Ramos (cell line): ENCODE results near the gene LIMS1.
"Not testable (repeated sequence)": the region's sequence is repeated elsewhere in the genome, so short reads cannot be mapped to it uniquely, and the experiment has no call there.

ENCODE experiments used
- in situ Hi-C: fragments of 300-500 bp; cut with MboI; formaldehyde crosslinking; loops from one replicate; pipeline ENCODE4 v1.14.3; 2022; ENCODE audit warnings: low sequenced_read_pairs; ENCODE audit not compliant: unreplicated experiment

The LIMS1 gene

DNA sequence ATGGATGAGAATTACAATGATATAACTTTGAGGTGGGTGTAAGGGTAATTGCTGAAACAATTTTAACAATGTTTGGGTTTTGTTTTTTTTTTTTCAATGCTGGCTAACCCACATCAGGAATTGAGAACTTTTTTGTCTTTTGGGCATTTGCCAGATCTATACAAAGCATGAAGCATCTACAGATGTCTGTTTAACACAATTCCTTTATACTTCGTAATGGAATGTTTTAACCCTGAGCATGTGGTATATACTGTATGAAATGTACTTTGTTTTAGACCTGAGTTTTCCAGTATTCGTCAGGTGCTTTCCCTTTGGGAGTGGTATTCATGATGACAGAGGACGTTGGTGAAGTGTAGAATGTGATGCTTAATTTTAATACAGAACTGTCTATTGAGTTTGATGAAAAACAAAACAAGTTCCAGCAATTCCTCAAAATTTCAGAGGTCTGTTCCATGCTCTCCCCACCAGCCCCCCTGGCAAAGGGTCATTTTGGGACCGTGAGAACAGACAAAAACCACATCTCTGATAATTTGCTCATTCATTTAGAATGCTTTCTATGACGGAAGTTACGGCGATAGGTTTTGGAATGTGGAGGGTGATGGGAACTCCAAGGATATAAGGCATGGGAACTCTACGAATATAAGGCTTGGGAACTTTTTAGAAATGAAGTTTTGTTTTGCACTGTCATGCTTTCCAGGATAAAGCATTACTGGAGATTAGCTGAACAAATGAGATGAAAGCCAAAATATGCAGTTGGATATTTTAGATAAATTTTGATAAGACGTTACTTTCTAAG lies 14.1 kb downstream of the LIMS1 start:
- in situ Hi-C loops: no loop called here

DNA sequence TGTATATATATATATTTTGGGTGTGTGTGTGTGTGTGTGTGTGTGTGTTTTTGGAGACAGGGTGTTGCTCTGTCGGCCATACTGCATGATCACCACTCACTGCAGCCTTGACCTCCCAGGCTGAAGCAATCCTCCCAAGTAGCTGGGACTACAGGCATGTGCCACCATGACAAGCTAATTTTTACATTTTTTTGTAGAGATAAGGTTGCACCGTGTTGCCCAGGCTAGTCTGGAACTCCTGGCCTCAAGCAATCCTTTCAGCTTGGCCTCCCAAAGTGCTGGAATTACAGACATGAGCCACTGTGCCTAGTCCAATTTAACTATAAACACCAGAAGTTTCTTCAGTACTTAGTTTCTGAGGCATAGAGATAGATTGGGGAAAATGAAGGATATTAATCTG lies 18.3 kb downstream of the LIMS1 start:
- in situ Hi-C loops: no loop called here

DNA sequence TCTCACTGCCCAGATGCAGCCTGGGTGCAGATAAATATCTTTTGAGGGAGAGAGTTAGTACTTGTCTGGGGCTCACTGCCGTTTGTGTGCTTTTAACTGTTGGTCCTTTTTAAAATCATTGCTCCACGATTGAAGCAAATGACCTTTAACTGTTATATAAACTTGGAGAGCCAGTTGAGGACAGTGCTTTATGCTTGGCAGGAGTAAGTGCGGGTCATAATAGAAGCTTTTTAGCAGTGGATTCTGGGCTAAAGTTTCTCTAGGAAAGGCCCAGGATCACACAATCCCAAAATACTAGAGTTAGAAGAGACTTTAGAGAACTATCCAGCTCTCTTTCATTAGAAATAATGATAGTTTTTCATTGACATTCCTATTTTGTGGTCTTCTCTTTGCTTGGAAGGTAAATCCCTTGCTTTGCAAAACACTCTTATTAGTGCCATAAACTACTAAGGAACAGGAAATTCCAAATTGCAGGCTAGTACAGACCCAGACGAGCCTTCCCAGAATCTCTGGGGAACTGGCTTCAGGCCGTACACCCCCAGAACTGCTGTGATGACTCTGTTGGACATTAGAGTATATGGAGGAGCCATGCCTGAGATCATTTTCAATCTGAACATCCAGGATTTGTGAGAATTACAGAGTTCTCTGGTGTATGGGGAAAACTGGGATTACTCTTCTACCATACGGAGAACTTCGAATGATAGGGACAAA lies 19.1 kb downstream of the LIMS1 start:
- in situ Hi-C loops: no loop called here

DNA sequence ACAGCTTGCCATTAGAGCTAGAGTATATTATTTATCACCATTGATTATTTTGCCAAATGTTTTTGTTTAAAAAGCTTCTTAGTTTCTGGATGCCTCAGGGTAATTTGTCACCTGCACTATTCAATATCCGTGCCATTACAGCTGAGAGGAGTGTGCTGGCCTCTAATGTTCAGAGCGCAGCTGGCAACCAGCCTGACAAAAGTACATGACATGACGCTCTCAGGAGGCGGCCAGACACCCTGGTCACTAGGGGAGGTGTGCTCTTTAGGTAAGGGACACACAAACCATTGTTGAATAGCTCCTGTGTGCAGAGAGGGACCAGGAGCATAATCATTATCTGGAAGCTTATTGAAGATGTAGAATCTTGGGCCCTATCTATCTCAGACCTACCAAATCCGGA lies 20.3 kb downstream of the LIMS1 start:
- in situ Hi-C loops: no loop called here

DNA sequence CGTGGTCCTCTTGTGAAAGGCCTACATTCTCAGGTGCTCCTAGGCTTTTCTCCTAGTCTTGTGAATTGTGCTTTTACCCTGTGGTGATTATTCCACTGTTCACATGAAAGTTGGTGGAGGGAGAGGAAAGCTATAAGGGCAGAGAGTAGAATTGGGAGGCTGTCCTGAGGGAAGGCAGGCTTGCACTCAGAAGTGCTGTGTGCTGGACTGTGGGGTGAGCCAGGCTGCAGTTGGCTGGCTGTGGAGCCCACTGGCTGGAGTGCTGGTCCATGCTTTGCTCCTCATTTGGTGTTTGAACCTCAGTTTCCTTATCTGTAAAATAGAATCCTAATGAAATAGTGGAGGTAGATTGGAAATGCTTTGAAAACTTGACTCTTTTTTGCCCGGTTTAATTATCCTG lies 21.3 kb downstream of the LIMS1 start:
- in situ Hi-C loops: no loop called here

DNA sequence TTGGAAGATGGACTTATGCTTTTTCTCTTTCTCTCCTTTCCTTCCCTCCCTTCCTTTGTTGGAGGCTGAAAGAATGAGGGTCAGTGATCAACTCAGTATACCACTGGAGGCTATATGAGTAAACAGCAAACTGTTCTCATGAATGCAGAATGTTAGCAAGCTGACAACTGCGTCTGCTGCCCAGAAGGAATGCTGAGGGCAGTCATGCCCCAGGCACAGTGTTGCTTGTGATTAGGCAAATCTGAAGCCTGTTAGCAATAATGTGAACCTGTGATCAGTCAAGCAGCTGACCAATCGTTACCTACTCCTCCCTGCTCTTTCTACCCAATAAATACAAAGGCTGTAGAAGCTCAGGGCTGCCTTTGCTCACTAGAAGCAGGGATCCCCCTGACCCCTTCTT lies 22.3 kb downstream of the LIMS1 start:
- in situ Hi-C loops: not testable (repeated sequence)

DNA sequence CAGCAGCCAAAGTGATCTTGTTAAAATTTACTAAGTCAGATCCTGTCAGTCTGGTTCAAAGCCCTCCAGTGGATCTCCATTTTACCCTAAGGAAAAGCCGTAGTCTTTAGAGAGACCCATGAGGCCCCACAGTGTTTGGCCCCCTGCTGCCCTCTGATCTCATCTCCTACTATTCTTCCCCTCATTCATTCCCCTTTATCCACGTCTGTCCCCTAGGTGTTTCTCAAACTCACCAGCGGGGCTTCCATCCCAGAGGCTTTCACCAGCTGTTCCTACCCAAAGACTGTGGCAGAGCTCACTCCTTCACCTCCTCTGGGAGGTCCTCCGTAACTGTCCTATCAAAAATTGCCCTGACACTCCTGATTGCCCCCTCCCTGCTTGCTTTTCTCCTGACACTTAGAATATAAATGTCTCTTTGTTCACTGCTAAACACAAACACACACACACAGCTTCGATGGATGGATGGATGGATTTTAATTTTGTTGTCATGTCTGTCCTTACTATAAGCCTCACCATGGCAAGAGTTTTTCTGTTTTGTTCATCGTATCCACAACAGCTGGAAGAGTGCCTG lies 26.1 kb downstream of the LIMS1 start:
- in situ Hi-C loops: no loop called here

DNA sequence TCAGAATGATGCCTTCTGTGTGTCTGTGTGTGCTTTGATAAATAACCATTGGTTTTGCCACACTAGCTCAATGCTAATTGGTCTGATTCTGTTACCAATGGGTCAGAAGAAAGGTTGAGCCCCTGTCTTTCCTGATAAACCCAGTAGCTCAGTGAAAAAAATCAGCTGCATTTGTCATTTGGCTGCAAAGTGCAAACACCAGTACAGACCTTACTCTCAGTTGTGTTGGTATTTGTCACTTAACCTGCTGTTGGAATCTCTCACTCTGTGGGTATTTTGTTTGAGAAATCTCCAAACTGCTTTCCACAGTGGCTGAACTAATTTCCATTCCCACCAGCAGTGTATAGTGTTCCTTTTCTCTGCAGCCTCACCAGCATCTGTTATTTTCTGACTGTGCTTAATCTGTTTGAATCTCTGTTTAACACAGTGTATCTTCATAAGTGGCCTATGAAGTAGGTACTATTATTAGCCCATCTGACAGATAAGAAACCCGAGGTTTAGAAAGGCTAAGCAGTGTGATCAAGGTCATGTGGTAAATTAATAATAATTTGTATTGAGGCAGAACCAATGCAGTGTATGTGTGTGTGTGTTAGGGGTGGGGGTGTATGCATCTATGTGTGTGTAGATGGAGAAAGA lies 26.7 kb downstream of the LIMS1 start:
- in situ Hi-C loops: no loop called here

DNA sequence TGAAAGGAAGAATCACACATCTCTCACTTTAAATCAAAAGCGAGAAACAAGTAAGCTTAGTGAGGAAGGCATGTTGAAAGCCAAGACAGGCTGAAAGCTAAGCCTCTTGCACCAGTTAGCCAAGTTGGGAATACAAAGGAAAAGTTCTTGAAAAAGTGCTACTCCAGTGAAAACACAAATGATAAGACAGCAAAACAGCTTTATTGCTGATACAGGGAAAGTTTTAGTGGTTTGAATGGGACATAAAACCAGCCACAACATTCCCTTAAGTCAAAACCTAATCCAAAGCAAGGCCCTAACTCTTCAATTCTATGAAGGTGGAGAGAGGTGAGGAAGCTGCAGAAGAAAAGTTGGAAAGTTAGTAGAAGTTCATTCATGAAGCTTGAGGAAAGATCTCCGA lies 28.0 kb downstream of the LIMS1 start:
- in situ Hi-C loops: no loop called here

DNA sequence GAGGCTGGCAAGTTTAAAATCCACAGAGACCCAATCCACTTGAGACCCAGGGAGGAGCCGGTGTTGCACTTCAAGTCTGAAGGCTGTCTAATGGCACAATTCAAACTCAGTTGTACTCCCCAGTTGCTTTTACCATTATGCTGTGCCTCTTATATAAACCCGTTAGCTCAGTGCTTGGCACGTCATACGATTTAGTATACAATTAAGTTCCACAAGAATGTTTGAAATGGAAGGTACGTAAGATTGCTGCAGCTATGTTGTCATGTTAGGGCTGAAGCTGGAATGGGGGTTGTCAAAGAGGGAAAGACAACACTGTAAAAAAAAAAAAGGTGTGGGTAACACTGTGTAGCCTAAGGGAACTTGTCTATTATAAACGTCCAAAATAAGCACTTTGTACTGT lies 30.2 kb downstream of the LIMS1 start:
- in situ Hi-C loops: no loop called here

DNA sequence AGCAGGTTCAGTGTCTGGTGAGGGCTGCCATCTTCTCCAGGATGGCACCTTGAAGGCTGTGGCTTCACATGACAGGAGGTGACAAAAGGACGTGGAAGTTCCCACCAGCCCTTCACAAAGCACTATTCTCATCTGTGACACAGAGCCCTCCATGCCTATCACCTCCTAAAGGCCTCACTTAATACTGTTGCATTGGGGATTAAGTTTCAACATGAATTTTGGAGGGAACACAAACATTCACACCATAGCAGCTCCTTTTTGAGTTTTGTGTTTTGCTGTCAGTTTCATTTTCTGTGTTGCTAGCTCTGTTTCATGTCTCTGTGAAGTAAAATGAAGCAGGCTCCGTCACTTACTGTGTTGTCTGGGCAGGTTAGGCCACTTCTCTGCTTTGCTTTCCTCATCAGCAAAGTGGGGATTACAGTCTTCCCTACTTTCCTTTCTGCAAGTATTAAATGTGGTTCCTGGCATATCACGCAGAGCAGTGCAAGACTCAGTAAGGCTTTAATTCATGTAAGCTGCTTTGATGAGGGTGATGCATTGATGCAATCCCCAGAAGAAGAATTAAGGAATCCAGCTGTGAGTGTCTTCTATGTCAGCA lies 31.6 kb downstream of the LIMS1 start:
- in situ Hi-C loops: no loop called here

DNA sequence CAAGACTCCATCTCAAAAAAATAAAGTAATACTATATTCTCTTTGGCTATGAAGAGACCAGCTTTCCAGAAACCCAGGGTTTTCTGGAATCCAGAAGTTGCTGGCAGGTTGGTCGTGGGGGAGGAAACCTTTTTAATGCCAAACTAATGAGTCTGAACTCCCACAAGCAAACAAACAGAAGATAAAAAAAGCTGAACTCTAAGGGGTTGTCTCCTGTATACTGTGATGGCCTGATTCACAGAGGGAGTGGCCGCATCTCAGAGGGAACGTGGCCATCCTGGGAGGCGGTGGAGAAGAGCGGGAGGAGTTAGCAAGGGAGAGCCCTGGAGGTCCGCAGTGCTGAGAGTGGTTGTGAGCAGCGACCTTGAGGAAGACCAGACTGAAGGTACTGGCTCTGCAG lies 36.1 kb downstream of the LIMS1 start:
- in situ Hi-C loops: no loop called here

DNA sequence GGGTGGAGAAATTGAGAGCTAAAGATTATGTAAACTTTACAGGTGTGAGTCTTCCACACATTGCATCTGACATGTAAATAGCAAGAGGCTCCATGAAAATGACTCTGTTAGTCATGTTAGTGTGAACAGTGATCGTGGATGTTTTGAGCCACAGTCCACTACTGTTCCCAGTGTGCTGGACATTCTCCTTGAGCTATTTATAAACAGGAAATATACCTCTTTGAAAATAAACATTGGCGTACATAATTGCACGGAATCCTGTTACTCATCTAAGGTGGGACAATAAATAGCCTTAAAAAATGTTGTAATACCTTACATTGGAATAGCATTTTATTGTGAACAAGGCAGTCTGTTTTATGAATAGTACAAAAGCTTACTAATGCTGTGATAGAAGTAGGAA lies 37.0 kb downstream of the LIMS1 start:
- in situ Hi-C loops: no loop called here

DNA sequence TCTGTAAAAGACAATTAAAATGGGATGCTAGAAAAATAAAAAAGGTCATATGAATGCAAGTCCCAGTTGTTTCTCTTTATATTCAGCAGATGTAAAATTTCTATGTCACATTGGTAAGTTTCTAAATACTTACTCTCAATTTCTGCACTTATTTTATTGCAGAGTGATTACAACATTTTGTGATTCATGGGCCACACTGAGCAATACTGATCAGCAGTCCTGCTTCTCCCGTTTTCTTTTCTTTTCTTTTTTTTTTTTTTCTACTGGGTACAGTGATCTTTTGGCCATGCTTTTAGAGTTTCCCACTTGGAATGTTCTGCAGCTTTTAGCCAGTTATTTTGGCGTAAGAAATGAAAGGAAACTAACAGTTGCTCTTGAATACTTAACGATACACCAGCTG lies 38.8 kb downstream of the LIMS1 start:
- in situ Hi-C loops: no loop called here

DNA sequence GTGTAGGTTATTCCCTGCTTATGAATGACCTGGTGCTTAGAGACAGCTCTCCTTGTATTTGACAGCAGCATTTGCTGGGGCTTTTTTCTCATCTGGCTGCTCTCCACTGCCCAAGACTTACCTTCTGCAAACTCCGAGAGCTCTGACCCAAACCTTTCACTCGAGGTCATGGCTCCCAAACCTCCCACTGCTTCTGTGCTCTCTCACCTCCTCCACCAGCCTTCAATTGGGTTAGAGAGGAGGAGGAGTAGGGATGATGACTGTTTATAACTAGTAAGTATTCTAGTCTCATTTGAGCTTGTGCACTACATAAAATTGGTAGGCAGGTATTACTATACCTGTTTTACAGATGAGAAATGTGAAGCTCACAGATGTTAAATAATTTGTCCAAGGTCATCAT lies 40.1 kb downstream of the LIMS1 start:
- in situ Hi-C loops: no loop called here

DNA sequence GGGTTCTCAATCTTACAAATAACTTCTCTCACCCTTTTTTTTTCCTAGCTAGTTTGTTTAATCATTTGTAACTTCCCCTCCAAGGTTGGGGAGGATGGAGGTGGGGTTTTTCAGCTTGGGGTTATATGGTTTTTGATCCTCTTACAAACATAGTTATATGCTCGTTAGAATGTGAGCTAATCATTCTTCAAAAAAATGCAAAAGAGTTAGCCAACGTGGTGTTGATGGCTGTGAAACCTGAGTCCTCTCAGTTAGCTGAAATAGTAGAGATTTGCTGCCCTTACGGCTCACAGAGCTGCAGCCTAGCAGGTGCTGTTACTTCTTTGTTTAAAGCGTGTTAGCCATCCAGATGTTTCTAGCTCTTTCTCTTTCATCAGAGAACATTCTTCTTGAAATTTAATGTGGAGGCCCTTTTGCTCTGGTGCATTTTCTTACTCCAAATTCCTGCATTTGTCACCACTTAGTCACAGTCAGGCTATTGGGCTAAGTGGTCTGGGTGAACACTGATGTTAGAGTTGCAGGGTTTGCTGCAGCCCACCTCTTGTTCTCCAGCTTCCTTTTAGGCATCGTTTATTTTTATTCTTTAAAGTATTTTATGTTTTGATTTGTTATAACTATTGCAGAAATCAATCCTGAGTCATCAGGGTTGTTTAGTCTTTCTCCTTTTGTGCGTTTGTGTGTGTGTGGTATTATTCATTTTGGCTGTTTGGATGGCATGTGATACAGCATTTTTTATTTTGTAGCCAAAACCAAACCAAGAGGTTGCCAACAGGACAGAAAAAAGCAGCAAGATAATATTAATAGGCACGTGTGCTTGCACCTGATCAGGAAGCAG lies 41.1 kb downstream of the LIMS1 start:
- in situ Hi-C loops: loop anchor here (25.0 kb wide), 1 partner anchor 638 kb away; no protein-coding TSS in a partner anchor

DNA sequence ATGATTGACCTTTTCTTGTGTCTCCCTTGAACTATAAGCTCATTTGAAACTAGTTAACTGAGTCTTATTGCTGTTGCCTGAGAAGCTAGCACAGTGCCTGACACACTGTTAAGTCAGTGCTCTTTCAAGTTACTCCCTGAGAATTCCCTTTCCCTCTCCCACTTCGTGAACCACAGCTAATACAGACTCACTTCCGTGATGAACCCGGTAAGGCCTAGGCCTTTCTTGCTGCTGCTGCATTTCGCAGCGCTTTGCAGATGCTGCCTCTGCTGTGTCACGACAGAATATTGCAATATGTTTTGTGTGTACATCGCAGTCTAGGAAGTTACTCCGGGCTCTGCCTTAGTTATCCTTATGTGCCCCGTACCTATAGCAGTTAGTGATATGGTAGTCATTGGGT lies 42.8 kb downstream of the LIMS1 start:
- in situ Hi-C loops: loop anchor here (25.0 kb wide), 1 partner anchor 640 kb away; no protein-coding TSS in a partner anchor

DNA sequence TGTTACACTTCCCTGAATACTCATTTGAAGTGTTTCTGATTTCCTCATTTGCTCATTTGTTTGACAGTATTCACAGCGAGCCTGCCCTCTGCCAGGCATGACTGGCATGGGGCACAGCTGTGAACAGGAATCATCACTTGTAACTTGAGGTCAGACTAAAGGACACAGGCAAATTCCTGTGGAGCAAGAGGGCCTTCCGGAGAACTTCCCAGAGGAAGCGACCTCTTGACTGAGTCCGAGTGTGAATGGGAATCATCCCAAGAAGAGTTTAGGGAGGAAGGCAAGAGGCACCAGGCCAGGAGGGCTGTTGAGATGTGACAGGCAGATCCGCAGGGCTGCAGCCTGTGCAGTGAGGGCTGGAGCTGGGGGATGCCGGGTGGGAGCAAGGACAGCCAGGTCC lies 45.4 kb downstream of the LIMS1 start:
- in situ Hi-C loops: loop anchor here (25.0 kb wide), 1 partner anchor 642 kb away; no protein-coding TSS in a partner anchor

DNA sequence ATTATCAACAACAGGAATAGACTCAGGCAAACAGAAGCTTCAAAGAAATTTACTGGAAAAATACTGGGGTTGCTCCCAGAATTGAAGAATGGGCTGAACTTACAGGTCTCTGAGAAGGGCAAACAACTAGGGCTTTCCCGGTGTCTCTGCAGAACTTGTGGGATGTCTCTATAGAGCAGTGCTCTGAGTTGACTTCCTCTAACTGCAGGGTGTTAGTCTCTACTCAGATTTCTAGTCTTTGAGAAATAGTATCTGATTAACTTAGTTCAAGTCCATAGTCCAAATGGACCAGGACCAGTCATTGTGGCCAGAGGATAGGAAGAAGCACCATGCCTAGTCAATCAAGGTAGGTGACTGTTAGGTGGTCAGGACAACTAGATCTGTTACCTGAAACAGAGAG lies 45.8 kb downstream of the LIMS1 start:
- in situ Hi-C loops: loop anchor here (25.0 kb wide), 1 partner anchor 643 kb away; no protein-coding TSS in a partner anchor
